ENCODE data around the gene KRTAP2-1. TPM values are rescaled to one million over a fixed set of nuclear protein-coding genes. Genes with fewer than 3 reads are reported as not detected.
"Not testable (repeated sequence)": the region's sequence is repeated elsewhere in the genome, so short reads cannot be mapped to it uniquely, and the experiment has no call there.

KRTAP2-1 gene
- total RNA-seq, 2 donors from 2014 or later = not detected

DNA sequence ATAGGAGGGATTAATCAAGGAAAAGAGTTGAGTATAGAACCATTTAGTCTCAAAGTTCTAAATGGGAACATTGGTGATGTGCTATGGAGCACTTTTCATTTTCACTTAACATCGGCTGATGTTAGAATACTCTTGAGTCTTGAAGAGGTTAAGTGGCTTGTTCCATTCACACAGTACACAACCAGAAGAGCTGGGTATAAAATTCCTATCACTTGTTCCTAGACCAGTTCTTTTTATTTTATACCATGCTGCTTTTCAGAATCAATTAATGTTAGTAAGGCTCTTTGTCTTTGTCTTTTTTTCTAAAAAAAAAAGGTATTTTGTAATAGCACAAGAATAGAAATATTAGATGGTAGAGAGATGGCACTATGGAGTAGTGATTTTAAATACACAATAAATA, 4.2 kb downstream of the KRTAP2-1 start:
- intact Hi-C loops (cut with DNase I) = no loop called here
- no peaks in the 10 kb centered on the region for H3K9me3 ChIP-seq
- DNase-seq = no peak
- H3K36me3 ChIP-seq = no peaks in the 10 kb centered on the region
- TF ChIP-seq, protein P1, sequence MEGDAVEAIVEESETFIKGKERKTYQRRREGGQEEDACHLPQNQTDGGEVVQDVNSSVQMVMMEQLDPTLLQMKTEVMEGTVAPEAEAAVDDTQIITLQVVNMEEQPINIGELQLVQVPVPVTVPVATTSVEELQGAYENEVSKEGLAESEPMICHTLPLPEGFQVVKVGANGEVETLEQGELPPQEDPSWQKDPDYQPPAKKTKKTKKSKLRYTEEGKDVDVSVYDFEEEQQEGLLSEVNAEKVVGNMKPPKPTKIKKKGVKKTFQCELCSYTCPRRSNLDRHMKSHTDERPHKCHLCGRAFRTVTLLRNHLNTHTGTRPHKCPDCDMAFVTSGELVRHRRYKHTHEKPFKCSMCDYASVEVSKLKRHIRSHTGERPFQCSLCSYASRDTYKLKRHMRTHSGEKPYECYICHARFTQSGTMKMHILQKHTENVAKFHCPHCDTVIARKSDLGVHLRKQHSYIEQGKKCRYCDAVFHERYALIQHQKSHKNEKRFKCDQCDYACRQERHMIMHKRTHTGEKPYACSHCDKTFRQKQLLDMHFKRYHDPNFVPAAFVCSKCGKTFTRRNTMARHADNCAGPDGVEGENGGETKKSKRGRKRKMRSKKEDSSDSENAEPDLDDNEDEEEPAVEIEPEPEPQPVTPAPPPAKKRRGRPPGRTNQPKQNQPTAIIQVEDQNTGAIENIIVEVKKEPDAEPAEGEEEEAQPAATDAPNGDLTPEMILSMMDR (IDR thresholded peaks at IDR 0.05) = no peak
- no peak overlapping the region for H3K27ac ChIP-seq
- no peak overlapping the region for H3K9ac ChIP-seq (ENCODE audit: low read depth in 2 of 2, low read length in 2 of 2)
- no peaks in the 10 kb centered on the region for H3K27me3 ChIP-seq
- no peaks in the 10 kb centered on the region for H3K4me1 ChIP-seq
- no peak overlapping the region for H3K4me3 ChIP-seq

DNA sequence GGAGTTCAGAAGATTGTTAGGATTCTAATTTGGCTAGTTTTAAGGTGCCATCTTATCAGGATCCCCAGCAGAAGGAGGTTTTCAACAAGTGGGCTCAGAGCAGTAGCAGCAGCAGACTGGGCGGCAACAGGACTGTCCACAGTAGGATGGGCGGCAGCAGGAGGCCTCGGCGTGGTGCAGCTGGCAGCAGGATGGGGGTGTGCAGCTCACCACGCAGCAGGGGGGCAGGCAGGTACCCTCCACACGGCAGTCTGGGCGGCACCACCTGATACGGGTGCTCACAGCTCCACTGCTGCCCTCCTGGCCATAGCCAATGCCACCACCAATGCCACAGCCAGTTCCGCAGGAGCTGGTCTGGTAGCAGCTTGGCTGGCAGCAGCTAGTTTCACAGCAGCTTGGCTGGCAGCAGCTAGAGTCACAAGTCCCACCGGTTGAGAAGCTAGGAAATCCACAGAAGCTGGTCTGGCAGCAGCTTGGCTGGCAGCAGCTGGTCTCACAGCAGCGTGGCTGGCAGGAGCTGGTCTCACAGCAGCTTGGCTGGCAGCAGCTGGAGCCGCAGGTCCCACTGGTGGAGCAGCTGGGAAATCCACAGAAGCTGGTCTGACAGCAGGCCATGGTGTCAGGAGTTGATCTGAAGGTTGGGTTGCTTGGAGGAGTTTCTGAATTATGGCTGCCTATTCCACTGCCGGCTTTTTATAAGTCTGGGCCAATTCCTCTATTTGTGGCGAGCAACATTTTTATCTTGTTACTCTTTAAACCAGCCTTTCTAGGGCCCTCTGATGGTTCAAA, 6.1 kb downstream of the KRTAP2-1 start, which contains the start of gene KRTAP1-1:
TSS of gene KRTAP1-1 (minus strand) at position 668 of the 789 bp plus-strand sequence. CDS start at position 615, 53 bp downstream.
- H3K4me3 ChIP-seq; DNase-seq; H3K4me1 ChIP-seq; H3K9ac ChIP-seq (ENCODE audit: low read depth in 2 of 2, low read length in 2 of 2); H3K27me3 ChIP-seq; H3K27ac ChIP-seq; H3K36me3 ChIP-seq; H3K9me3 ChIP-seq; intact Hi-C loops (cut with DNase I): not testable (repeated sequence)

DNA sequence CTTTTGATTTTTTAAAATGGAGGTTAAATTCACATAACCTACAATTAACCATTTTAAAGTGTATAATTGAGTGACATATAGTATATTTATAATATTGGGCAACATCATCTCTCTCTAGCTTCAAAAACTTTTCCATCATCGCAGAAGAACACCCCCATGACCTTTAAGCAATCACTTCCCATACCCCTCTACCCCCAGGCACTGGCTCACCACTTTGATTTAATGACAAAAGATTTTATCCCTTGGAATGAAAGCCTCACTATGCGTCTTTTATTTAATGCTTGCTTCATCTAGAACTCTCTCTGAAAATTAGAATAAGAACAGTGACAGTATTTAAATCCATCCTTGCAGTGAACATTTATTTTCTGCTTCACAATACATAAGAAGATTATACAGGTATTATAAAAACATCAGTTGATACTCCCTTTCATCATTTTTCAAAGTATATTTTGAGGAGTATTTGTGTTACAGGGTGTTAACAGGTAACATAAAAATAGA, 9.2 kb downstream of the KRTAP2-1 start:
- intact Hi-C loops (cut with DNase I) = no loop called here
- no peaks in the 10 kb centered on the region for H3K36me3 ChIP-seq
- TF ChIP-seq, protein P1 (IDR thresholded peaks at IDR 0.05) = no peak
- no peak for DNase-seq
- no peak overlapping the region for H3K4me3 ChIP-seq
- H3K9me3 ChIP-seq = no peaks in the 10 kb centered on the region
- H3K27me3 ChIP-seq = no peaks in the 10 kb centered on the region
- no peak overlapping the region for H3K9ac ChIP-seq (ENCODE audit: low read depth in 2 of 2, low read length in 2 of 2)
- no peaks in the 10 kb centered on the region for H3K4me1 ChIP-seq
- H3K27ac ChIP-seq = no peak overlapping the region

DNA sequence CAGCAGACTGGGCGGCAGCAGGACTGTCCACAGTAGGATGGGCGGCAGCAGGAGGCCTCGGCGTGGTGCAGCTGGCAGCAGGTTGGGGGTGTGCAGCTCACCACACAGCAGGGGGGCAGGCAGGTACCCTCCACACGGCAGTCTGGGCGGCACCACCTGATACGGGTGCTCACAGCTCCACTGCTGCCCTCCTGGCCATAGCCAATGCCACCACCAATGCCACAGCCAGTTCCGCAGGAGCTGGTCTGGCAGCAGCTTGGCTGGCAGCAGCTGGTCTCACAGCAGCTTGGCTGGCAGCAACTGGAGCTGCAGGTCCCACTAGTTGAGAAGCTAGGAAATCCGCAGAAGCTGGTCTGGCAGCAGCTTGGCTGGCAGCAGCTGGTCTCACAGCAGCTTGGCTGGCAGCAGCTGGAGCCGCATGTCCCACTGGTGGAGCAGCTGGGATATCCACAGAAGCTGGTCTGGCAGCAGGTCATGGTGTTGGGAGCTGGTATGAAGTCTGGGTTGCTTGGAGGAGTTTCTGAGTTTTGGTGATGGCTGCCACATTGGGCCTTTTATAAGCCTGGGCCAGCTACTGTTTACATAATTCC, 12.7 kb downstream of the KRTAP2-1 start, which contains the start of gene KRTAP1-3:
TSS of gene KRTAP1-3 (minus strand) at position 529 of the 590 bp plus-strand sequence. CDS start at position 476, 53 bp downstream.
- H3K36me3 ChIP-seq; DNase-seq; H3K4me1 ChIP-seq; H3K27ac ChIP-seq; intact Hi-C loops (cut with DNase I); H3K27me3 ChIP-seq; H3K9ac ChIP-seq (ENCODE audit: low read depth in 2 of 2, low read length in 2 of 2); H3K4me3 ChIP-seq; H3K9me3 ChIP-seq: not testable (repeated sequence)

DNA sequence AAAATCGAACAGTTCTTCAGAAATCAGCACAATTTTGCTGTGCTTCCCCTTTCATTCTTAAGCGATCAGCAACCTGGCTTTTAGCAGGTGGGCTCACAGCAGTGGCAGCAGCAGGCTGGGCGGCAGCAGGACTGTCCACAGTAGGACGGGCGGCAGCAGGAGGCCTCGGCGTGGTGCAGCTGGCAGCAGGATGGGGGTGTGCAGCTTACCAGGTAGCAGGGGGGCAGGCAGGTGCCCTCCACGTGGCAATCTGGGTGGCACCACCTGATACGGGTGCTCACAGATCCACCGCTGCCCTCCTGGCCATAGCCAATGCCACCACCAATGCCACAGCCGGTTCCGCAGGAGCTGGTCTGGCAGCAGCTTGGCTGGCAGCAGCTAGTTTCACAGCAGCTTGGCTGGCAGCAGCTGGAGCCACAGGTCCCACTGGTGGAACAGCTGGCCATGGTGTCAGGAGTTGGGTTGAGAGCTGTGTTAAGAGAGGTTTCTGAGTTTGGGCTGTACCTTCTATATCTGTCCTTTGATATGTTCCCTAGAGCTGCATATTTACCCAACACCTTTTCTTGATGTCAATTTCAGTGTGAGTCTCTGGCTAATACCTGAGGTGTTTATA, 17.4 kb downstream of the KRTAP2-1 start, which contains the start of gene KRTAP1-4:
TSS of gene KRTAP1-4 (minus strand) at position 563 of the 613 bp plus-strand sequence. CDS start at position 446, 117 bp downstream.
- no peak within 1 kb of the TSS for H3K27ac ChIP-seq
- TF ChIP-seq, protein P1 (IDR thresholded peaks at IDR 0.05) = no peak
- H3K4me3 ChIP-seq = no peak within 1 kb of the TSS
- H3K4me1 ChIP-seq = no peaks in the 10 kb centered on the region
- no peaks in the 10 kb centered on the region for H3K27me3 ChIP-seq
- no peak for DNase-seq
- no peaks in the 10 kb centered on the region for H3K9me3 ChIP-seq
- intact Hi-C loops (cut with DNase I) = no loop called here
- H3K9ac ChIP-seq (ENCODE audit: low read depth in 2 of 2, low read length in 2 of 2) = no peak within 1 kb of the TSS
- H3K36me3 ChIP-seq = no peaks in the 10 kb centered on the region

DNA sequence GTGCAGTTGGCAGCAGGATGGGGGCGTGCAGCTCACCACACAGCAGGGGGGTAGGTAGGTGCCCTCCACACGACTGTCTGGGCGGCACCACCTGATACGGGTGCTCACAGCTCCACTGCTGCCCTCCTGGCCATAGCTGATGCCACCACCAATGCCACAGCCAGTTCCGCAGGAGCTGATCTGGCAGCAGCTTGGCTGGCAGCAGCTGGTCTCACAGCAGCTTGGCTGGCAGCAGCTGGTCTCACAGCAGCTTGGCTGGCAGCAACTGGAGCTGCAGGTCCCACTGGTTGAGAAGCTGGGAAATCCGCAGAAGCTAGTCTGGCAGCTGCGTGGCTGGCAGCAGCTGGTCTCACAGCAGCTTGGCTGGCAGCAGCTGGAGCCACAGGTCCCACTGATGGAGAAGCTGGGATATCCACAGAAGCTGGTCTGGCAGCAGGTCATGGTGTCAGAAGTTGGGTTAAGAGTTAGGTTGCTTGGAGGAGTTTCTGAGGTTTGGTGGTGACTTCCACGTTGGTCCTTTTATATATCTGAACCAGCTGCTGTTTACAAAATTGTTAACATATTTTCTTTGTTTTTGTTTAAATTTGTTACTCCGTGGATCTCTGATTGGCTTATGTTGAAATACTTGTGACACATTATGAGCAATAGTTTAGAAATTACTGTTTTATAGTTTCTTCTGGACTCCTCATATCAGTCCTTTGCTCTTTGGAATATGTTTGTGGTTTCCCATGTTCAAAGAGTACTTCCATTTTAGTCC, 20.2 kb downstream of the KRTAP2-1 start, which contains the start of gene KRTAP1-5:
TSS of gene KRTAP1-5 (minus strand) at position 494 of the 757 bp plus-strand sequence. CDS start at position 441, 53 bp downstream.
- intact Hi-C loops (cut with DNase I) = no loop called here
- Histone ChIP-seq H3K27me3 (no peaks in the 10 kb centered on the region), H3K4me1 (no peaks in the 10 kb centered on the region), H3K36me3 (no peaks in the 10 kb centered on the region), H3K4me3 (no peak within 1 kb of the TSS), H3K27ac (no peak within 1 kb of the TSS), H3K9me3 (no peaks in the 10 kb centered on the region), H3K9ac (ENCODE audit: low read depth in 2 of 2, low read length in 2 of 2) (no peak within 1 kb of the TSS)
- TF ChIP-seq, protein P1 (IDR thresholded peaks at IDR 0.05) = no peak
- no peak for DNase-seq
